HG03520 (cell line): ENCODE results near the gene PITPNC1.
"Not testable (repeated sequence)": the region's sequence is repeated elsewhere in the genome, so short reads cannot be mapped to it uniquely, and the experiment has no call there.

Experiments
- ATAC-seq: cut with Tn5 transposase; IDR thresholded peaks from one replicate; pipeline ENCODE4 v1.9.1; 2021; ENCODE audit warnings: mild to moderate bottlenecking, moderate library complexity; ENCODE audit not compliant: unreplicated experiment

Gene PITPNC1

DNA sequence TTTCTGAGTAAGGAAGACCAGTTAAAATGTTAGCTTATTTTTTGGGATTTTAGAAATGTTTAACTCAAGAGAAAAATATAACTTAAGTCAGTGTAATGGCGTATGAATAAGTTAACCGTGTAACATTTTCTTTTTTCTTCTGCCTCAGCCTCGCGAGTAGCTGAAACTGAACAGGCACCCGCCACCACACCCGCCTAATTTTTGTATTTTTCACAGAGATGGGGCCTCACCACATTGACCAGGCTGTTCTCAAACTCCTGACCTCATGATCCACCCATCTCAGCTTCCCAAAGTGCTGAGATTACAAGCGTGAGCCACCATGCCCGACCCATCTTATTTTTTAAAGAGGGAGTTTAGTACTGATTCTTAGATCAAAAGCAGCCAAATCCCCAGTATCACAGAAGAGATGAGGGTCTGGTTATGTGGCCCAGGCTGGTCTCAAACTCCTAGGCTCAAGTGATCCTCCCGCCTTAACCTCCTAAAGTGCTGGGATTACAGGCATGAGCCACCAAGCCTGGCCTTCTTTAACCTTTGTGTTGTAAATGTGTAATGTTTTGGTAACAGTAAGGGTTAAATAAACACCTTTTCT, 16.8 kb downstream of the PITPNC1 start:
- no peak for ATAC-seq

DNA sequence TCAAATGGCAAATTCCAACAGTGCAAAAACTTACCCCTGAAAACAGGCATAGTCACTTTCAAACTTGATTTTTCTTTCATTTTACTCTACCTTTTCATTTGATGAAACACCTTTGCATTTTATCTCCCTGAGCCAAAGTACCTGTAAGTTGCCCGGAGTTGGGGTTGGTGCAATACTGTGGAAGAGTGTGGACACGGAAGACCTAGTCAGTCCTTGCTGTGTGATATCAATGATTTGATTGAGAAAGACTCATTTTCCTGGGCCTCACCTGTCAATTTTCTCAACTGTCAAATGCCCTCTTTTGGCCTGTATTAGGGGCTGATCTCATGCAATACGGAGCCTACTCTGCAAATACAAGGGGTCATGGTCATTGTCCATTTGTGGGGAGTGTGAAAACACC, 22.6 kb downstream of the PITPNC1 start:
- no peak for ATAC-seq

DNA sequence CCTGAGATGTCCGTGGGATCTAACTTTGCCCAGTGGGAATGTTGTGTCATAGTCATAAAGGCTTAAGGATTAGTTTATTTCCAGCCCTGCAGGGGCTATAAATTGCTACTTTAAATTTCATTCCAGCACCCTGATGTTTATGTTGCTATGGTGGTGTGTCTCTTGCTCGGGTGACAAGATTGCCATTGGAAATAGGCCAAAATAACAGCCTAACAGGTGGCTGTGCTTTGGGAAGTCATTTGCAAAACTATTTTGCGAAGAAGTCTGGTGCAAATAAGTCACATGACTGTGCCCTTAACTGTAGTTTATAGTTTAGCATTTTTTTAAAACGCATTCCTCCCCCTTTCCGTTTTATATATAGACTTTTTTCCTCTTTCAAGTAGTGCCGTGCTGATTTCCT, 23.1 kb downstream of the PITPNC1 start:
- ATAC-seq = no peak

DNA sequence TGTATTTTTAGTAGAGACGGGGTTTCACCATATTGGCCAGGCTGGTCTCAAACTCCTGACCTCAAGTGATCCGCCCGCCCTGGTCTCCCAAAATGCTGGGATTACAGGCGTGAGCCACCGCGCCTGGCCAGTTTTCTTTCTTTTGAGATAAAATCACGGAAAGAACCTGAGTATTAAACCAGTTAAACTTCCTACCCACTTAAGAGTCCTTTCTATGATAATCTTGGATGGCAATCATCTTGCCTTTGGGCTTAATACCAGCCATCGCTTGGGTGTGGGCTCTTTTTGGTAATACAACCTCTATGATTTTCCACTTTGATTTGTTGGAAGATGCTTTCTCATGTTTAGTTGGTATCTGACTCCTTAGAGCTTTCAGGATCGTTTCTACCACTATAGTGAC, 24.0 kb downstream of the PITPNC1 start:
- ATAC-seq = no peak

DNA sequence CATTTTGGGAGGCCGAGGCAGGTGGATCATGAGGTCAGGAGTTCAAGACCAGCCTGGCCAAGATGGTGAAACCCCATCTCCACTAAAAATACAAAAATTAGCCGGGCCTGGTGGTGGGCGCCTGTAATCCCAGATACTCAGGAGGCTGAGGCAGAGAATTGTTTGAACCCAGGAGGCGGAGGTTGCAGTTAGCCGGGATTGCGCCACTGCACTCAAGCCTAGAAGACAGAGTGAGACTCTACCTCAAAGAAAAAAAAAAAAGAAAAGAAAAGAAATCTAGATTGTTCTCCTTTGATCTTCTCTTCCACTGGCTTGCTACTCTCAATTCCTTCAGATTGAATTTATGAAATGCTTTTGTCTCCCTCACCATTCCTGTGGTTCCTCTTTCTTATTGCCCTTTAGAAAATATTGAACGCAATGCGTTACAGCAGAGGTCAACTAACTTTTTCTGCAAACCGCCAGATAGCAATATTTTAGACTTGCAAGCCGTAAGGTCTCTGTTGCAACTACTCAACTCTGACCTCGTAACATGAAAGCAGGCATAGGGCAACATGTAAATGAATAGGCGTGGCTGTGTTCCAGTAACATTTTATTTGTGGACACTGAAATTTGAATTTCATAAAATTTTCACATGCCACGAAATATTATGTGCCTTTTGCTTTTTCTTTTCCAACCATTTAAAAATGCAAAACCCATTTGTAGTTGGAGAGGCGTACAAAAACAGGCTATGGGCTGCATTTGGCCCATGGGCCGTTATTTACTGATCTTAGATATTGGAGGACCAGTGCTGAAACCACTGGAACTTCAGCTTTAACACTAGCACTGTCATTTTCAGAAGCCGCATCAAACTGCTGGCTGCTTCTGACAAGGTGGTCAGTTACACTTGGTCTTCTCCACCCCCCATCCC, 24.8 kb downstream of the PITPNC1 start:
- no peak for ATAC-seq

DNA sequence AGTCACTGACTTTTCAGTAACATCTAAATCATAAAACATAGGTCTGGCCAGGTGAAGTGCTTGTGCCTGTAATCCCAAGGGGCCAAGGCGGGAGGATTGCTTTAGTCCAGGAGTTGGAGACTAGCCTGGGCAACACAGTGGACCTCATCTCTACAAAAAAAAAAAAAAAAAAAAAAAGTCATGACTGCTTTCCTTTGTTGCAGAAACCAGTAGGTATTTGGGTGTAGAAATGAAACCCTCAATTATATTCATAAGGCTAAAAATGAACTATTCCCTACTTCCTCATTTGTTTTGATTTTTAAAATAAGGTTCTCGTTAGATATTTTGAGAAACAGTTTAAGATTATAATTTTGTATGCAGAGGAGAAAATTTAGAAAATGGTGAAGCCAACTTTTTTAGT, 26.0 kb downstream of the PITPNC1 start:
- ATAC-seq = no peak

DNA sequence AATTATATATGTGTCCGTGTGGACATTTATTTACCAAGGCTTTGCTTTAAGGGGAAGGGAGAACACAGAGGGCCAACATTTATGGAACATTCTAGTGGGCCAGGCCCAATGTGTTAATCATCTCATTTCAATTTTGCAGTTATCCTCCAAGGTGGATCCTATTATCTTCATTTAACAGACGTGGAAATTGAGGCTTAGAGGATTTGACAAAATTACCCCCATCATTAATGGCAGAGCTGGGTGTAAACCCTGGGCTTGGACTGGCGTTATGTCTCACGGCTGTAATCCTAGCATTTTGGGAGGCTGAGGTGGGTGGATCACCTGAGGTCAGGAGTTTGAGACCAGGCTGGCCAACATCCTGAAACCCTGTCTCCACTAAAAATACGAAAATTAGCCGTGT, 26.4 kb downstream of the PITPNC1 start:
- ATAC-seq = no peak

DNA sequence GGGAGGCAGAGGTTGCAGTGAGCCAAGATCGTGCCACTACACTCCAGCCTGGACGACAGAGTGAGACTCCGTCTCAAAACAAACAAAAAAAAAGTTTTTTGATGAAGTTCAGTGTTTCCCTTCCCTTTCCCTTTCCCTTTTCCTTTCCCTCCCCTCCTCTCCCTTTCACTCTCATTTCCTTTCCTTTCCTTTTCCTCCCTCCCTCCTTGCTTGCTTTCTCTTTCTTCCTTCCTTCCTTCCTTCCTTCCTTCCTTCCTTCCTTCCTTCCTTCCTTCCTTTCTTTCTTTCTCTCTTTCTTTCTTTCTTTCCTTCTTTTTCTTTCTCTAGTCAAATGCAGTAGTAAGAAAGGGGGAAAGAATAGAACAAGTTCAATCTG, 31.4 kb downstream of the PITPNC1 start:
- ATAC-seq = not testable (repeated sequence)

DNA sequence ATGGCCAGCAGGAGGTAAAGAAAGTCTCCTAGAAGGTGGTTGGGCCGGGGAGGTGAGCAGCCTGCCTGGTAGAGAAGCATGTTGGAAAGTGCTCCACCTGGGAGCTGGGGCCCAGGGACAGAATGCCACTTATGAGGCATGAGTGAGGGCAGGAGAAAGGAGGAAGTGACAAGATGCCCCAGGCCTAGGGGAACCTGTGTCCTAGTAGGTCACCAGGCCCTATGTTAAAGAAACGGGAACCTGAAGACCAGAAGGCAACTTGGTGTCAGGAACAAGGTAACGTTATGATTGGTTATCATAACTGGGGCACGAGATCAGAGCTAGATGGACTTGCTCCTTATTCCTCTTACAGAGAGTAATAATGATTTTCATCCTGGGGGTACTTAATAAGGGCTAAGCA, 34.3 kb downstream of the PITPNC1 start:
- ATAC-seq = no peak

DNA sequence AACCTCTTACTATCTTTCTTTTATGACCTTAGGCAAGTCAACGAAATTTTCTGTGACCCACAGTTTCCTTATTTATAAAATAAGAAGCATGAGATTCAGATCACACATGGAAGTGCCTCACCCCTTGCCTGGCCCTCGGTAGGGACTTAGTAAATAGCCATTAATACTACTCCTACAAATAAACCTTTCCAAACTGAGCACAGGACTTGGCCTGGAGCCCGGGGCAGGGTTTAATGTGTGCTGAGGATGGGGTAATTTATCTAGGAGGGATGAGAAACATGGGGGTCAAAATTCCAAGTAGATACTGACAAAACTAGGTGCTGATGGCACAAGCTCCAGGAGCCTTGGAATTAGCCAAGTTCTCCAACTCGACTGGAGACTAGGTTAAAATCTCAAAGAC, 35.0 kb downstream of the PITPNC1 start:
- ATAC-seq = no peak

DNA sequence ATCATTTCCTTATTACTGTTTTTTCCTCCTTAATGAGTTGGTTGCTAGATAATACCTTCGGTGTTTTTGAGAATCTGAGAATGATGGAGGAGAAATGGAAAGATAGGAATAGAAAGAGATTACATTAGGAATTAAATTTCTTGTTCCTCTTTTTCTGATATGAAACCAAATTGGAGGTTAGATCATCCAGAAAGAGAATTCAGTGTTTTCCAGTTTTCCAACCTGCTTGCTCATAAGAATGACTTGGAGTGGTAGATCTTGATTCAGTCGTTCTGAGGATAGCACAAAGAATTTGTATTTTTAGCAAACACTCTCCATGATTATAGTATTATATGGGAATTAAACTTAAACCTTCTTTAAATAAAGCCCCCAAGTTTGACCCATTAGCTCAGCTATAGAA, 35.9 kb downstream of the PITPNC1 start:
- ATAC-seq = no peak

DNA sequence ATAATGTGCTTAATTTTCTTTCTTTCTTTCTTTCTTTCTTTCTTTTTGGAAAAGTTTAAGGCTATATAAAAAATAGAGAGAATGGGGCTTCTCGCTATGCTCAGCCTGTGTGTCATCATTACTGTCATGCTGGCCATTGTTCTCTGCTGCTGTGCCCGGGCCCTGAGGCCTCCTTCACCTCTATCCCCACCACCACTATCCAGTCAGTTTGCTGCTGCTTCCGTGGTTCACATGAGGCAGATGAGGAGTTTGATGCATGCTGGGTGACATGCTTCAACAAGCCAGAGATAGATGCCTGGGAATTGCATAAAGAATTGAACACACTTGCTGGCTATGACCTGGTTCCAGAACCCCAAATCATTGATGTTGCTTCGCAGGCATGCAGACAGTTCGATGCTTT, 36.3 kb downstream of the PITPNC1 start:
- no peak for ATAC-seq

DNA sequence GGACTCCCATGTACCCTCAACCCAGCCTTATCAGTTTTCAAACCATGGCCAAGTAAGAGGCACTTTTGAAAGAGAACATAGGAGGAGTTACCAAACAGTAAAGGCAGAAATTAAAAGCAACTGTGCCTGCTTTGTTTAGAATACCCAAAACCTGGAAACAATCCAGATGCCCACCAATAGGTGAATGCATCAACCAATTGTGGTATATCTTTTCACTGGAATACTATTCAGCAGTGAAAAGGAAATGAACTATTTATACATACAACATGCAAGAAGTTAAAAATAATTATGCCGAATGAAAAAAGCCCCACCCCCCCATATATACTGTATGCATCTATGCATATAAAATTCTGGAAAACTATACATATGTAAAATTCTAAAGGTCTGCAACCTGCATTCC, 37.0 kb downstream of the PITPNC1 start:
- no peak for ATAC-seq

DNA sequence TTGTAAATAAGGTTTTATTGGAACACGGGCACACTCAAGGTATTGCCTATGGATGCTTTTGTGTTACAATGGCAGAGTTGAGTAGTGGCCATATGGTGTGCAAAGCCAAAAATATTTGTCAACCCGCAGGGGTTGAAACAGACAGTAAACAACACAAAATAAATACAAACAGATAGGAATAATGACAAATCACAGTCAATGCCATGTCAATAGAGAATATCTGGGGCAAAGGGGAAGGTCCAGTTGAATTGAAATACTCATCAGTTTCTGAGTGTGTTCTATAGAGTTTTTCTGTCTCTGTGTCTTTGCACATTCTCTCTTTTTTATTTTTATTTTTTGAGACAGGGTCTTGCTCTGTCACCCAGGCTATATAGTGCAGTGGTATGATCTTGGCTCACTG, 37.5 kb downstream of the PITPNC1 start:
- no peak for ATAC-seq

DNA sequence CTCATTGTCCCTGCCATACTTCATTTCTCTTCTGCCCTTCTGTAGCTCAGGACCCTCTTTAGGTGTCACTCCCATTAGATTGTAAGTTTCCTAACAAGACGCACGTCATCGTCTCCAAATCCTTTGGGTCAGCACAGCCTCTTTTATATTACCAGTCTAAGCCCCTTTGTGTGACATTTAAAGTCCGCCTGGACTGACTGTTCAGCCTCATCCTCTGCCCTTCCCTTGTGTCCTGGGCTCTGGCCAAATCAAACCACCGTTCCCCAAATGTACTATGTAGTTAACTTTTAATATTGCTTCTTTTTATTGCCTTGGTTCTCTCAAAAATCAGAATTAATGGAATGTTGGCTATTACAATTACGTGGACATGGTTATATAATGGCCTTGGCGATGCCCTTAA, 38.2 kb downstream of the PITPNC1 start:
- no peak for ATAC-seq

DNA sequence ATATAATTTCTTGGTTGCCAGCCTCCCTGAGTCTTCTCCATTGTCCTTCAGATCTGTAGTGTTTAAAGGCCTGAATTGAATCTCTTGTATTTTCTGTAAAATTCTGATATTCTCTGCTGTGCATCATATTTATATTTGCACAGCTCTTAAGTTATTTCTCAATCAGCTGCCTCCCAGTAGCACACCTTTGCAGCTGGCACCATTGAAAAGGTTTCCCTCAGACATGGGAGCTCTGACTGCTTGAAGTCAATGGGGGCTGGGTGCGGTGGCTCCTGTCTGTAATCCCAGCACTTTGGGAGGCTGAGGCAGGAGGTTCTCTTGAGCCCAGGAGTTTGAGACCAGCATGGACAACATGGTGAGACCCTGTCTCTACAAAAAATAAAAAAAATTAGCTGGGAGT, 40.4 kb downstream of the PITPNC1 start:
- no peak for ATAC-seq

DNA sequence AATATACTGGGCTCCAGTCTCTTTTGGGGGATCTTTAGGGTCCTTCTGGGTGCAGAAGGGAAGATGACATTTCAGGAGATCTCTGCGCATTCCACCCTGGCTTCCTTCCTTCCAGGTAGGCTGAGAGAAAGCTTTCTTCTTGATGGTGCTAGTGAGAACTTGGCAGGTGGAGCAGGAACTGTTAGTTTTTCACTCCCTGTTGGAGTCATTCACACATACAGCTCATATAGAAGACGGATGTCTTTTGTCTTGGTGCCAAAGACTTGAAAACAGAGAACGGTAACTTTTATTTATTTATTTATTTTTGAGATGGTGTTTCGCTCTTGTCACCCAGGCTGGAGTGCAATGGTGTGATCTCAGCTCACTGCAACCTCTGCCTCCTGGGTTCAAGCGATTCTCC, 43.9 kb downstream of the PITPNC1 start:
- no peak for ATAC-seq

DNA sequence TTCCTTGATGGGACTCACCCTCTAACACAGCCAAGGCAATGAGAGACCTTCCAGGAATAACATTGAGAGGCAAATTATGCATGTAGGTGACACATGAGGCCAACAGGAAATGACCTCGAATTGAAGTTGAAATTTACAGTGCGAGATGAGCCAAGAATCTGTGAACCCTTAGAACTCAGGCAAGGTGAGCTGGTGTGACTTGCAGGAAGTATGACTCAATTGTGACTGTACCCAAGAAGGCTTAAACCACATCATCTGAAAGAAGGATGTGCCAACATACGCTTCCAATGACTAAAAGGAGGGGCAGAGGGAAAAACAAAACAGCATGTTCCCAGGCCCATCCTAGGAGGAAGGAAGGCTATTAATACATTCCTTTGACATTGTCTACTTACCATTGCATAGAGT, 44.8 kb downstream of the PITPNC1 start:
- ATAC-seq = no peak

DNA sequence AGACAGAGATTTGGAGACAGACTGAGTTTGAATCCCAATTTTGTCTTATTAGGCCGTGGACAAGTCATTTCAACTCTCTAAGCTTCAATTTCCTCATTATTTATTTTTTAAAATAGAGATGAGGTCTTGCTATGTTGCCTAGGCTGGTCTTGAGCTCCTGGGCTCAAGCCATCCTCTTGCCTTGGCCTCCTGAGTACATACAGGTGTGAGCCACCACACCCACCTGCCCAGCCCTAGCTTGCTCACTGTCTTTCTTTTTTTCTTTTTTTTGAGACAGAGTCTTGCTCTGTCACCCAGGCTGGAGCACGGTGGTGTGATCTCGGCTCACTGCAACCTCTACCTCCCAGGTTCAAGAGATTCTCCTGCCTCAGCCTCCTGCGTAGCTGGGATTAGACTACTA, 45.2 kb downstream of the PITPNC1 start:
- not testable (repeated sequence) for ATAC-seq

DNA sequence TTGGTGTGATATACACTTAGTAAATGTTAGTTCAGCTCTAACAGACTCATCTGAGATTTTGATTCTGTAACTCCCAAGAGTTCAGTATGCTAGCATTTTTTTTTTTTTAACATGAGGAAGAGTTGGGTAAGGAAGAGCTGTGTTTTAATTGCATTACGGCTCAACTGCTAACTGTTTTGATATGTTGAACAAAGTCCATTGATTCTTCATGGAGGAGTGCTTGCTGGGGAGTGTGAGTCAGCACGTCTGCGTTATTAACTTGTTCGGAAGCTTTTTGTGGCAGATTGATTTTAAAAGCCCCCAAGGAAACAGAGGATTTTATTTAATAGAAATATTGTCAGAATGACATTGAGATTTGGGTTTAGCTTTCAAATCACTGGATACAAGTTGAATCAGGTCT, 45.8 kb downstream of the PITPNC1 start:
- ATAC-seq = no peak

DNA sequence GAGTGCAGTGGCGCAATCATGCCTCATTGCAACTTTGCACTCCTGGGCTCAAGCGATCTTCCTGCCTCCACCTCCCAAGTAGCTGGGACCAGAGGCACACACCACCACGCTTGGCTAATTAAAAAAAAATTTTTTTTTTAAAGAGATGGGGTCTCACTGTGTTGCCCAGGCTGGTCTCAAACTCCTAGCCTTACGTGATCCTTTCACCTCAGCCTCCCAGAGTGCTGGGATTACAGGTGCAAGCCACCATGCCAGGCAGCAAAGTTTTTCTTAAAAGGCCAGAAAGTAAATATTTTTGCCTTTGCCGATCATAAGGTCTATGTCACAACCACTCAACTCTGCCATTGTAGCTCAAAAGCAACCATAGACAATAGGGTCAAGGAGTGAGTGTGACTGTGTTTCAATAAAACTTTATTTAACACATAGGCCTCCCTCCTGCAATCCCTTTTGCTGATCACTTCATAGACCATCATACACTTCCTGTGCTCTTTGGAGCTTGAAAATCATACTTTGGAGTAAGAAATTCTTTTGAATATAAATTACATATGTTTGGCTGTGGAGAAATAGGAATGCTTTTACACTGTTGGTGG, 48.6 kb downstream of the PITPNC1 start:
- ATAC-seq = no peak

DNA sequence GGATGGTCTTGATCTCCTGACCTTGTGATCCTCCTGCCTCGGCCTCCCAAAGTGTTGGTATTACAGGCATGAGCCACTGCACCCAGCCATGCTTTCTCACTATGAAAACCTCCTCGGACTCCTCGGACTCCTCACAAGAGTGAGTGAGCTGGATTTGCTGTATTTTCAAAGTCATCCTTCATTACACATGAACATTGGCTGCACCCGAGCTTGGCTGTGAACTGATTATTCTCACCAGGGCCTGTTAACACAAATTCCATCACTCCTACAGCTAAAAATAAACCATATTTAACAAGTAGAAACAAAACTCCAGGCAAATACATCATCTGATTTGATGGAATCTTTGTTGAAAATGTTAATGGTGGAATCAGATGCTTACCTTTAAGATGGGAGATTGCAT, 50.3 kb downstream of the PITPNC1 start:
- ATAC-seq = no peak
